Measurements from ENCODE around the gene LRP1B.

DNA sequence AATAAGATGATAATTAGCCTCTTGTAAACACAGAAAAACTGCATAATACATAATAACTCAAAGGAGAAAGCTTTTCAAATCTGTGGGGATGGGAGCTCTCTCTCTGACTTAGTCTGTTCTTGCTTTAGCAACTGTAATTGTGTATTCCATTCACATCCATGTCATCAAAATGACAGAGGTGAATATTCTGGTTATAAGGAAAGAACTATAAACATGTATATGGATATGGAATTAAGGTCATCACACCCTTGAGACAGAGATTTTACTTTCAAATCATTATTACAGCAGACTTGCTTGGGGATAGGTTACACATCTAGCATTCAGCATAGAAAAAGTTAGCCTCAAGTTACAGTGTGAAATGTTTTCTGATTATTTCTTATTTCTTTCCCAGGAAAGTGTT, 497.7 kb downstream of the LRP1B start:
- TF ChIP-seq, protein P1, sequence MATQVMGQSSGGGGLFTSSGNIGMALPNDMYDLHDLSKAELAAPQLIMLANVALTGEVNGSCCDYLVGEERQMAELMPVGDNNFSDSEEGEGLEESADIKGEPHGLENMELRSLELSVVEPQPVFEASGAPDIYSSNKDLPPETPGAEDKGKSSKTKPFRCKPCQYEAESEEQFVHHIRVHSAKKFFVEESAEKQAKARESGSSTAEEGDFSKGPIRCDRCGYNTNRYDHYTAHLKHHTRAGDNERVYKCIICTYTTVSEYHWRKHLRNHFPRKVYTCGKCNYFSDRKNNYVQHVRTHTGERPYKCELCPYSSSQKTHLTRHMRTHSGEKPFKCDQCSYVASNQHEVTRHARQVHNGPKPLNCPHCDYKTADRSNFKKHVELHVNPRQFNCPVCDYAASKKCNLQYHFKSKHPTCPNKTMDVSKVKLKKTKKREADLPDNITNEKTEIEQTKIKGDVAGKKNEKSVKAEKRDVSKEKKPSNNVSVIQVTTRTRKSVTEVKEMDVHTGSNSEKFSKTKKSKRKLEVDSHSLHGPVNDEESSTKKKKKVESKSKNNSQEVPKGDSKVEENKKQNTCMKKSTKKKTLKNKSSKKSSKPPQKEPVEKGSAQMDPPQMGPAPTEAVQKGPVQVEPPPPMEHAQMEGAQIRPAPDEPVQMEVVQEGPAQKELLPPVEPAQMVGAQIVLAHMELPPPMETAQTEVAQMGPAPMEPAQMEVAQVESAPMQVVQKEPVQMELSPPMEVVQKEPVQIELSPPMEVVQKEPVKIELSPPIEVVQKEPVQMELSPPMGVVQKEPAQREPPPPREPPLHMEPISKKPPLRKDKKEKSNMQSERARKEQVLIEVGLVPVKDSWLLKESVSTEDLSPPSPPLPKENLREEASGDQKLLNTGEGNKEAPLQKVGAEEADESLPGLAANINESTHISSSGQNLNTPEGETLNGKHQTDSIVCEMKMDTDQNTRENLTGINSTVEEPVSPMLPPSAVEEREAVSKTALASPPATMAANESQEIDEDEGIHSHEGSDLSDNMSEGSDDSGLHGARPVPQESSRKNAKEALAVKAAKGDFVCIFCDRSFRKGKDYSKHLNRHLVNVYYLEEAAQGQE (IDR thresholded peaks at IDR 0.05; ENCODE audit: insufficient read depth in 1 of 2, low read depth in 2 of 2, low read length in 2 of 2), result no peak
- TF ChIP-seq POLR2AphosphoS5 (IDR thresholded peaks at IDR 0.05; ENCODE audit: low read depth, low read length), result no peak

Data from PFSK-1 (cell line).